ENCODE measurements around the gene TXNDC8. TPM values are rescaled to one million over a fixed set of nuclear protein-coding genes. Genes with fewer than 3 reads are reported as not detected.

TXNDC8 gene
- total RNA-seq, 2 donors from 2014 or later = not detected

DNA sequence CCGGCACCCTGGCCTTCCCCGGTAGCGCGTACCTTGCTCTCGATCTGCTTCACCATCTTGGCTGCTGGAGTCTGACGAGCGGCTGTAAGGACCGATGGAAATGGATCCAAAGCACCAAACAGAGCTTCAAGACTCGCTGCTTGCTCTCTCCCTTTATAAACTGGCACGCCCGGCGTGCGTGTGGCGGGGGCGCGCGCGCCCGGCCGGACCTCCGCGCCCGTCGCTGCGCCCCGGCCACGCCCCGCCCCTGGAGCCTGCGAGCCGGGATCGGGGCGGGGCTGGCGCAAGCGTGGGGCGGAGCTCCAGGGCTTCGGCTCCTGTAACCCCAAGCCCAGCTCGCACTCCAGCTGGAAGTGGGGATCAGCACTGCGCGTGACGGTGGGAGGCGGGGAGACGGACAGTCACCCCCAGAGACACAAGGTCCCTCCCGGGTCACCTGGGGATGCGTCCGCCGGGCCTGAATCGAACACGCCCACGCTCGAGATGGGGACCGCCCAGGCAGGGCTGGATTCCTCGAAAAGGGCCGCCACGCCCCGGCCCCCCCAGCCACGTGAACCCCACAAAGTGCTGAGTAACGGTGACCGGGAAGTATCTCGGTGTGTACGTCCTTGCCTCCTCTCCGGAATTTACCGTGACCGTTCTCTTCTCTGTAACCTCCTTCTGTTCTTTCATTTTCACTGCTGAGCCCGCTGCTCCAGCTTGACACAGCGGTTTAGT is 81.1 kb downstream of the TXNDC8 start, which contains the start of gene TXN:
Gene TXN (minus strand): TSS at position 128 of the 717 bp plus-strand sequence. CDS start 72 bp downstream, at position 56.
- Histone ChIP-seq H3K36me3 (no peaks in the 10 kb centered on the region), H3K4me3 (peak within 1 kb of the TSS; percentile 84 to 95), H3K9me3 (no peaks in the 10 kb centered on the region), H3K27ac (peak within 1 kb of the TSS; percentile 89 to 92), H3K27me3 (replicated peaks; ENCODE audit: insufficient read depth) (no peaks in the 10 kb centered on the region), H3K4me1 (replicated peaks) (no peaks in the 10 kb centered on the region)
- WGBS = 0% methylated on average over 47 of the region's 65 CpGs
- peak; percentile 84 for DNase-seq (ENCODE audit: low spot score)
- TF ChIP-seq, protein P1, sequence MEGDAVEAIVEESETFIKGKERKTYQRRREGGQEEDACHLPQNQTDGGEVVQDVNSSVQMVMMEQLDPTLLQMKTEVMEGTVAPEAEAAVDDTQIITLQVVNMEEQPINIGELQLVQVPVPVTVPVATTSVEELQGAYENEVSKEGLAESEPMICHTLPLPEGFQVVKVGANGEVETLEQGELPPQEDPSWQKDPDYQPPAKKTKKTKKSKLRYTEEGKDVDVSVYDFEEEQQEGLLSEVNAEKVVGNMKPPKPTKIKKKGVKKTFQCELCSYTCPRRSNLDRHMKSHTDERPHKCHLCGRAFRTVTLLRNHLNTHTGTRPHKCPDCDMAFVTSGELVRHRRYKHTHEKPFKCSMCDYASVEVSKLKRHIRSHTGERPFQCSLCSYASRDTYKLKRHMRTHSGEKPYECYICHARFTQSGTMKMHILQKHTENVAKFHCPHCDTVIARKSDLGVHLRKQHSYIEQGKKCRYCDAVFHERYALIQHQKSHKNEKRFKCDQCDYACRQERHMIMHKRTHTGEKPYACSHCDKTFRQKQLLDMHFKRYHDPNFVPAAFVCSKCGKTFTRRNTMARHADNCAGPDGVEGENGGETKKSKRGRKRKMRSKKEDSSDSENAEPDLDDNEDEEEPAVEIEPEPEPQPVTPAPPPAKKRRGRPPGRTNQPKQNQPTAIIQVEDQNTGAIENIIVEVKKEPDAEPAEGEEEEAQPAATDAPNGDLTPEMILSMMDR (IDR thresholded peaks at IDR 0.05) = no peak
- TF ChIP-seq POLR2A (IDR thresholded peaks at IDR 0.05) = peak; percentile 76
- peak; percentile 69 for TF ChIP-seq POLR2AphosphoS5 (IDR thresholded peaks at IDR 0.05)
- intact Hi-C loops (cut with DNase I) = loop anchor here (10.0 kb wide), 1 partner anchor 72 kb away; no protein-coding TSS in a partner anchor

DNA sequence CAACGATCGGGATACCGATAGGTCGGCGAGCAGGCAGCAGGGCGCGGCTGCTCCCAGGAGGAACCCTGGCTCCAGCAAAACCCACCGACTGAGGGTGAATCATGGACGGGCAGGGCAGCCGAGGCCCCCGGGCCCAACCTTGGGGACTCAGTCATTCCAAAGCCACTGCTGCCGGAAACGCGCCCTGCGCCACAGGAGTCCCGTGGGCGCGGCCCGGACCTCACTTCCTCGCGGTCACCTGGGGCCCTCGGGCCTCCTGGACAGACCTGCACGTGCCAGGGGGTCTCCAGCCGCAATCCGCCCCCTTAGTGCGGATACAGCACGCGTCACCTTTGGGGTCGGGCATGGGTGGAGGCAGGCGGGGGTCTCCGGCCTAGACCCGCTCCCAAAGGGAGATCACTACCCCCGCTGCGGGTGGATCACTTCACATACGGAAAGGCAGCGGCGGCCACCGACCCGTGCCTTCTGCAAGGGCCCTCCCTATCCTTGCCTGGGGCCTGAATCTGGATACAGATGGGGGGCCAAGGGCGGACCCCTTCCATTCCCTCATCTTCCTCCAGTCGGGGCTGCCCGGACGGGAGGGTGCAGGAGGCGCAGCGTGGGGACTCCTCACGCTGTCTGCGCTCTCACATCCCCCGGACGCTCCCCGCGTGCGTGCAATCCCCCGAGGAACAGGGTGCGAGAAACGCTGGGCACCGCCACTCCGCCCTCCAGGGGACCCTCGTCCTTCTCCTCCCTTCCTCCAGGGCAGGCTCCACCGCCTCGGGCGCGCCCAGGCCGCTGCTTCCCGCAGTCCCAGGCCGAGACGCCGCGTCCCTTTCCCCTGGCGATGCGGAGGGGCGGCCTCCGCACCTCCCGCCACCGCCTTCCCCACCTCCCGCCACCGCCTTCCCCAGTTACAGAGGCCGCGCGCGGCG is 81.9 kb downstream of the TXNDC8 start:
- Histone ChIP-seq H3K4me1 (replicated peaks) (no peaks in the 10 kb centered on the region), H3K36me3 (no peaks in the 10 kb centered on the region), H3K27me3 (replicated peaks; ENCODE audit: insufficient read depth) (no peaks in the 10 kb centered on the region), H3K27ac (peak overlapping the region; percentile 89 to 92), H3K9me3 (no peaks in the 10 kb centered on the region), H3K4me3 (peak overlapping the region; percentile 84 to 95)
- DNase-seq (ENCODE audit: low spot score) = peak; percentile 55
- TF ChIP-seq POLR2AphosphoS5 (IDR thresholded peaks at IDR 0.05) (peak; percentile 38), POLR2A (IDR thresholded peaks at IDR 0.05) (peak; percentile 53)
- TF ChIP-seq, protein P1 (IDR thresholded peaks at IDR 0.05) = no peak
- intact Hi-C loops (cut with DNase I) = loop anchor here (10.0 kb wide), 1 partner anchor 71 kb away; no protein-coding TSS in a partner anchor
- WGBS = under 1% methylated on average over 53 of the region's 81 CpGs

DNA sequence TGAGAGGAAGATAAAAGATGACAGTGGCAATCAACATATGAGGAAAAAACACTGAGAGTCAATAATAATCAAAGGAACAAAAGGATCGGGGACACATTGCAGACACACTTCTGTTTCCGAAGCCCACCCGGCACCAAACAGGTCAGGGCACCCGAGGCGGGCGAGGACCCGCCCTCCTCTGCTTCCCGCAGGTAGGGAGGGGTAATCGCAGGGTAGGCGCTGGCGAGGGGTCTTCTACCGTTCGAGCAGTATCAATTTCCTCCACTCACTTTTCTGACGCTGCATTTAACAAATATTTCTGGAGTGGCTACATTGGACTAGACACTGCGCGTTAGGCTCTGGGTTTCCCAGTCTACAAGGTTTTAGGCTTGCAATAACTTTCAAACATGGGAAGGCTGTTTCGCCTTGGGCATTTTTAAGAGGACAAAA is 82.6 kb downstream of the TXNDC8 start:
- peak overlapping the region; percentile 84 to 95 for H3K4me3 ChIP-seq
- no peaks in the 10 kb centered on the region for H3K4me1 ChIP-seq (replicated peaks)
- peak overlapping the region; percentile 89 to 92 for H3K27ac ChIP-seq
- H3K36me3 ChIP-seq = no peaks in the 10 kb centered on the region
- intact Hi-C loops (cut with DNase I) = loop anchor here (10.0 kb wide), 1 partner anchor 70 kb away; no protein-coding TSS in a partner anchor
- DNase-seq (ENCODE audit: low spot score) = peak; percentile 6
- no peaks in the 10 kb centered on the region for H3K9me3 ChIP-seq
- TF ChIP-seq, protein P1 (IDR thresholded peaks at IDR 0.05) = no peak
- TF ChIP-seq POLR2AphosphoS5 (IDR thresholded peaks at IDR 0.05) (no peak), POLR2A (IDR thresholded peaks at IDR 0.05) (no peak)
- WGBS = 3% methylated on average over 17 of the region's 17 CpGs
- H3K27me3 ChIP-seq (replicated peaks; ENCODE audit: insufficient read depth) = no peaks in the 10 kb centered on the region

DNA sequence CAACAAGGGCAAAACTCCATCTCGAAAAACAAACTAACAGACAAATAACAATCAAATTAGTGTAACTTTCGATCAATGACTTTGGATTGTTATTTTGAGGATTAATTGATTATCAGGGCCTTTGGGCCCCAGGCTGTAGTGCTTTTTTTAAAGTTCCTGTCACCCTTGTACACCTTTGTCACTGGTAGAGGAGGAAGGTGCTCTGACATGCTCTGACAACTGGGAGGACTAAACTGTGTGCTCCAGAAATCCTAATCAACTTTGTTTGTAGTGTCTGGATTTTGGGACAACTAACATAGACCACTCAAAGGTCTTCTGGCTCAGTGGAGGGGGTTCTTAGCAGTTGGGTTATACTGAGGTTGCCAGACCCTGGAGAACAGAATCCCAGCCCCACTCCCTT is 83.2 kb downstream of the TXNDC8 start:
- DNase-seq (ENCODE audit: low spot score) = no peak
- Histone ChIP-seq H3K4me1 (replicated peaks) (no peaks in the 10 kb centered on the region), H3K4me3 (peak overlapping the region in 1 of 2 donors; percentile 95), H3K9me3 (no peaks in the 10 kb centered on the region), H3K36me3 (no peaks in the 10 kb centered on the region), H3K27ac (peak overlapping the region in 1 of 2 donors; percentile 92), H3K27me3 (replicated peaks; ENCODE audit: insufficient read depth) (no peaks in the 10 kb centered on the region)
- intact Hi-C loops (cut with DNase I) = loop anchor here (10.0 kb wide), 1 partner anchor 70 kb away; no protein-coding TSS in a partner anchor
- 93% methylated on average over 2 of the region's 2 CpGs for WGBS
- TF ChIP-seq POLR2AphosphoS5 (IDR thresholded peaks at IDR 0.05) (no peak), POLR2A (IDR thresholded peaks at IDR 0.05) (no peak)
- TF ChIP-seq, protein P1 (IDR thresholded peaks at IDR 0.05) = no peak

Small RNA genes within 50 kb of the gene (small RNA-seq; reads per million reads assigned to genes)
- 0 reads per million in 2 donors for gene RNU6-1039P

Other genes starting within 250 kb of the TXNDC8 start
- 10 to 100 TPM in 1 of 2 donors, 1 to 10 TPM in 1; 9.0 to 32.6 TPM for gene C9orf152, start 129.7 kb downstream of the TXNDC8 start, total RNA-seq
- 100 to 1,000 TPM in 1 of 2 donors, 10 to 100 TPM in 1; 56.9 to 164 TPM for gene TXN, start 81.4 kb downstream of the TXNDC8 start, total RNA-seq
- 1 to 10 TPM; 2.7 to 5.8 TPM for gene SVEP1, start 241.9 kb upstream of the TXNDC8 start, total RNA-seq